Pulmonary artery endothelial cell (primary cell): ENCODE results near the gene SCAMP1. TPM values are rescaled to one million over a fixed set of nuclear protein-coding genes. Genes with fewer than 3 reads are reported as not detected.
"Not testable (repeated sequence)": the region's sequence is repeated elsewhere in the genome, so short reads cannot be mapped to it uniquely, and the experiment has no call there.

Experiments
- DNase-seq: peaks from one replicate; pipeline ENCODE4 v3.0.0-alpha.2; 2011; ENCODE audit warnings: low read depth, low spot score
- total RNA-seq: library from RNA; depleted of rRNA; stranded (reverse); fragments of >200 nt; gene quantifications from 2 replicates; pipeline ENCODE4 v1.2.3, GENCODE V29; 2014

The SCAMP1 gene, protein sequence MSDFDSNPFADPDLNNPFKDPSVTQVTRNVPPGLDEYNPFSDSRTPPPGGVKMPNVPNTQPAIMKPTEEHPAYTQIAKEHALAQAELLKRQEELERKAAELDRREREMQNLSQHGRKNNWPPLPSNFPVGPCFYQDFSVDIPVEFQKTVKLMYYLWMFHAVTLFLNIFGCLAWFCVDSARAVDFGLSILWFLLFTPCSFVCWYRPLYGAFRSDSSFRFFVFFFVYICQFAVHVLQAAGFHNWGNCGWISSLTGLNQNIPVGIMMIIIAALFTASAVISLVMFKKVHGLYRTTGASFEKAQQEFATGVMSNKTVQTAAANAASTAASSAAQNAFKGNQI
- 66.7 and 71.6 TPM in 2 replicates for total RNA-seq

- peak; percentile 73 for DNase-seq
These were observed at the start of gene SCAMP1 for GRCh38 chr5:78359831-78360673. Gene SCAMP1 (plus strand): TSS chr5:78360617. CDS start chr5:78360672, 55 bp downstream.

GRCh38 chr5:78317515-78317914 is 42.9 kb upstream of the SCAMP1 start:
- DNase-seq, result no peak

DNA sequence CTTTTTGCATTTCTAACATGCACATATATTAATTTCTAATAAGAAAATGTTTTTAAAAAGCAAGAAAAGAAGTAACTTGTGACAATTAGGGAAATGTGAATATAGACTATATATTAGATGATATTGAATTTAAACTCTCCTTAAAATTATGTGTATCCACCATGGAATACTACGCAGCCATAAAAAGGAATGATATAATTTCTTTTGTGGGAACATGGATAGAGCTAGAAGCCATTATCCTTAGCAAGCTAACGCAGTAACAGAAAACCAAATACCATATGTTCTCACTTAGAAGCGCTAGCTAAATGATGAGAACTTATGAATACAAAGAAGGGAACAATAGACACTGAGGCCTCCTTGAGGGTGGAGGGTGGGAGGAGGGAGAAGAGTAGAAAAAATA is 42.1 kb upstream of the SCAMP1 start:
- DNase-seq, result no peak

DNA sequence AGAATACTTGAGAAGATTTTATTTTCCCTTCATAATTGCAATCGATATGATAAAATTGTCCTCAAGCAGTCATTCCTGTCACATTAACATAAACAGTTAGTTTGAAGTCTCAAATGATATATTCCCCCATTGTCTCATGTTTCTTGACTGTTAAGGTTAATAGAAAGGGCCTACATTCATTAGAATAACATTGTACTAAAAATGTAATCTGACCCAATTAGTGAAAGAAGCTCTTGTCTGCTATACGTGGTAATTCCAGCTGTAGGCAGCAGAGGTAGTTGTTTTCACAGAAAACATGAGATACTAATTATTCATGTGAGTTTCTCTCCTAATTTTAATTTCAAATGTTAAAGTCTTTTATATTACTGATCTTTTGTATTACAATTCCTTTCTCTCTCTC is 40.0 kb upstream of the SCAMP1 start:
- DNase-seq, result no peak

- DNase-seq, result no peak
These were observed 37.2 kb upstream of the SCAMP1 start for GRCh38 chr5:78323241-78323640.

DNA sequence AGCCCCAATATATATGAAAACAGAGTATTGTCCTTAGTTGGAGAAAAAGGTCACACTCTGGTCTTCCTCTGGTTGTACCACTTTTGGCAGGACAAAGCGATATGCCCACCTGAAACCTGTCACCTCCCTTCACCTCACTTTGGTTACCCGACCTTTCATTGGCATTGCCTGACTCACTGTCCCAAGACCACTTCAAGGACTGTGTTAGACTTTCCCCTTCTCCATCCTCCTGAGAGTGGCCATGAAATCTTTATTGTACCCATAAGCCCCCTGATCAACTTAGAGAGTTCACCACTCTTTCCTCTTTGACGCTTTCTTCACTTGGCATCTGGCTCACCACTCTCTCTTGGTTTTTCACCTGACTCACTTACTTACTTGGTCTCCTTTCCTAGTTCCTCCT is 33.5 kb upstream of the SCAMP1 start:
- DNase-seq, result no peak

DNA sequence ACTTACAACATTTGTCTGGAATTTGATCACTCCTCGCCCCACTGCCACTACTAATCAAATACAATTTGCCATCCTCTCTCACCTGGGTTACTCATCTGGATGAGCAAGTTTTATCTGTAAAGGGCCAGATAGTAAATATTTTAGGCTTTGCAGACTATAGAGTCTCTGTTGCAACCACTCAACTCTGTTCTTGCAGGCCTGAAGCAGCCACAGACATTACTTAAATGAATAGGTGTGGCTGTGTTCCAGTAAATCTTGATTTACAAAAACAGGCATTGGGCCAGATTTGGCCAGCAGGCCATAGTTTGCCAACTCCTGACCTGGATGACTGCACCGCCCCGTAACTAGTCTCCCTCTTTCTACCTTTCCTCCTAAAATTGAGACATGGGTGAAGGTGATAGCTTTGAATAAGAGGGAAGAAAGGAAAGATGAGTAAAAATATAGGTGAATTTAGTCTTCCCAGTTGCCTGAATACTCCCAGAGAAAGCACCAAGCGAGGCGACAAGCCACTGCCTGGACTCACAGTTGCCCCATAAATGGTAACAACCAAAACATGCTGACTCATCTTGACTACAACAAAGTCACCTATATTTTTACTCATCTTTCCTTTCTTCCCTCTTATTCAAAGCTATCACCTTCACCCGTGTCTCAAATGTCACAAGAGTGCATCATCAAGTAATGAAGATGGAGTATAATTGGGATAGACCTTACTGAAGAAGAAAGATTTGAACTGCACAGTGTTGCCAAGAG is 32.5 kb upstream of the SCAMP1 start:
- no peak for DNase-seq

GRCh38 chr5:78328585-78329173 is 31.7 kb upstream of the SCAMP1 start:
- DNase-seq, result no peak

- DNase-seq, result no peak
These were observed 28.8 kb upstream of the SCAMP1 start for GRCh38 chr5:78331523-78332080.

GRCh38 chr5:78334811-78335210 is 25.6 kb upstream of the SCAMP1 start:
- DNase-seq, result no peak

DNA sequence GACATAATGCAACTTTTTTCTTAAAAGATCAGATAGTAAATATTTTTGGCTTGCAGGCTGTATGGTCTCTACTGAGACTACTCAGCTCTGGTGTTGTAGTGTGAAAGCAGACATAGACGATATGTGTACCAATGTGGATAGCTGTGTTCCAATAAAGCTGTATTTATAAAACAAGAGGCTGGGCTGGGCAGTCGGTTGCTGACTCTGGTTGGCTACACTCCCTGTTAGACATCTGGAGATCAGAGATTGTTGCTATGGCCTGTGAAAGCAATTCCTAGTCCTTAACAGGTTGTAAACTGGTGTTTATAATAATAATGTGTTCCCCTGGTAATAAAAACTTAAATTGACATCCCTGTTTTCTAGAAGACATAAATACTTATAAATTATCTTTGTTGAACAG is 24.4 kb upstream of the SCAMP1 start:
- no peak for DNase-seq

- DNase-seq, result no peak
These were observed 23.7 kb upstream of the SCAMP1 start for GRCh38 chr5:78336698-78337097.

- no peak for DNase-seq
These were observed 20.6 kb upstream of the SCAMP1 start for GRCh38 chr5:78339617-78340436.

- DNase-seq, result no peak
These were observed 19.0 kb upstream of the SCAMP1 start for GRCh38 chr5:78341440-78341839.

DNA sequence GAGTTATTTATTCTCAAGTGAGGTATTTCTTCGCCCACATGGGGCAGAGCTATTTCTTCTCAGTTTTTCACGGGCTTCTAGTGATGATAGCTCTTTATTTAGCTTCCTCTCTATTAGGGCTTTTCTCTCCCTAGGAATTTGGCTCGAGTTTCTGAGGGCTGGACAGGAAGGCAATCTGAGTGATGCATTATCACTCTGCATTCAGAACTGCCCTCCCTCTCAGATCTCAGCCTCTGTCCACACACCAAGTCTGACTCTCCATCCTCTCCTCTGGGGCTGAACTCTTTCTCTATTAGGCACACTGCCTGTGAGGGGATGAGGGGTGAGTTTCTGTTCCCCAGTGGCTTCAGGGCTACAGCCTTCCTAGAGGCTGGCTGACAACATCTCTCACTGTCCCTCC is 14.9 kb upstream of the SCAMP1 start:
- no peak for DNase-seq

- DNase-seq, result no peak
These were observed 6.9 kb upstream of the SCAMP1 start for GRCh38 chr5:78353520-78353919.

- no peak for DNase-seq
These were observed 6.2 kb upstream of the SCAMP1 start for GRCh38 chr5:78354066-78354670.

DNA sequence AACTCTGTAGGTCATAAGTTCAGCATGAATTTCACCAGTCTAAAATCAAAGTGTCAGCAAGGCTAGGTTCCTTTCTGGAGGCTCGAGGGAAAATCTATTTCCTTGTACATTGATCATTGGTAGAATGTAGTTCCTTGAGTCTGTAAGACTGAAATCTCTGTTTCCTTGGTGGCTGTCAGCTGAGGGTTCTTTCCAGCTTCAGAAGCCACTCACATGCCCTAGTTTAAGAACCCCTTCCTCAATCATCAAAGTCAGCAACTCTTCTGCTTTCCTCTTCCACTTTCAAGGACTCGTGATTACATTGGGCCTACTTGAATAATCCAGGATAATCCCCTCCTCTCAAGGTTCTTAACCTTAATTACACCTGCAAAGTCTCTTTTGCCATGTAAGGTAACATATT is 4.9 kb upstream of the SCAMP1 start:
- DNase-seq, result no peak

GRCh38 chr5:78359455-78359830 is 974 bp upstream of the SCAMP1 start:
- not testable (repeated sequence) for DNase-seq

DNA sequence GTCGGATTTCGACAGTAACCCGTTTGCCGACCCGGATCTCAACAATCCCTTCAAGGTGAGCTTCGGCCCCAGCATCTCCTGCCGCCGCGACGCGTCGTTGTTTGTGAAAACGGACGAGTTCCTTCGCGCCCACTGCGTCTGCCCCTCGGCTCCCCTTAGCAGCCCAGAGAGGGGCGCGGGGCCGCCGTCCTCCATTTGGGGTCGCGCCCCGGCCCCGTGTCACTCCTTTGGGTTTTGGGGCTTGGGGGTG is 182 bp downstream of the SCAMP1 start:
- no peak for DNase-seq
